ENCODE results near the gene DNALI1. TPM values are rescaled to one million over a fixed set of nuclear protein-coding genes. Genes with fewer than 3 reads are reported as not detected.

The DNALI1 gene
- total RNA-seq, 1 donor from 2014 or later: 2.2 TPM

- Histone ChIP-seq H3K27me3 (no peaks in the 10 kb centered on the region), H3K9me3 (no peaks in the 10 kb centered on the region), H3K27ac (no peak overlapping the region), H3K36me3 (peaks cover 5 to 10% of the 10 kb centered on the region in 2 donors), H3K4me3 (no peak overlapping the region), H3K4me1 (peaks cover 0 to 11% of the 10 kb centered on the region in 2 donors)
- no peak for DNase-seq (ENCODE audit: low spot score in 2 of 2)
- TF ChIP-seq CTCF (IDR thresholded peaks at IDR 0.05): no peak
- intact Hi-C loops (cut with DNase I): no loop called here
These were observed 3.8 kb downstream of the DNALI1 start for GRCh38 chr1:37560401-37561132.

- TF ChIP-seq CTCF (IDR thresholded peaks at IDR 0.05): peak; percentile 16 to 38 (median 27)
- H3K36me3 ChIP-seq: peaks cover 11 to 19% of the 10 kb centered on the region in 2 donors
- H3K4me1 ChIP-seq: peaks cover 0 to 9% of the 10 kb centered on the region in 2 donors
- no peaks in the 10 kb centered on the region for H3K27me3 ChIP-seq
- no peaks in the 10 kb centered on the region for H3K9me3 ChIP-seq
- H3K27ac ChIP-seq: no peak overlapping the region
- no peak overlapping the region for H3K4me3 ChIP-seq
- DNase-seq (ENCODE audit: low spot score in 2 of 2): no peak
- intact Hi-C loops (cut with DNase I): no loop called here
These were observed 4.7 kb downstream of the DNALI1 start for GRCh38 chr1:37561133-37562132.

GRCh38 chr1:37562984-37563383, 6.2 kb downstream of the DNALI1 start:
- Histone ChIP-seq H3K27ac (no peak overlapping the region), H3K4me3 (no peak overlapping the region), H3K4me1 (no peaks in the 10 kb centered on the region), H3K27me3 (no peaks in the 10 kb centered on the region), H3K36me3 (peaks cover 24 to 34% of the 10 kb centered on the region in 2 donors), H3K9me3 (no peaks in the 10 kb centered on the region)
- intact Hi-C loops (cut with DNase I): no loop called here
- no peak for DNase-seq (ENCODE audit: low spot score in 2 of 2)
- TF ChIP-seq CTCF (IDR thresholded peaks at IDR 0.05): no peak

GRCh38 chr1:37564892-37565291, 8.2 kb downstream of the DNALI1 start:
- H3K27ac ChIP-seq: peak overlapping the region in 1 of 2 donors; percentile 22
- peaks cover 41 to 54% of the 10 kb centered on the region in 2 donors for H3K36me3 ChIP-seq
- no peak for DNase-seq (ENCODE audit: low spot score in 2 of 2)
- no peaks in the 10 kb centered on the region for H3K27me3 ChIP-seq
- no peaks in the 10 kb centered on the region for H3K4me1 ChIP-seq
- H3K9me3 ChIP-seq: no peaks in the 10 kb centered on the region
- intact Hi-C loops (cut with DNase I): no loop called here
- TF ChIP-seq CTCF (IDR thresholded peaks at IDR 0.05): no peak
- H3K4me3 ChIP-seq: no peak overlapping the region

- H3K4me1 ChIP-seq: no peaks in the 10 kb centered on the region
These were observed 10.3 kb downstream of the DNALI1 start for GRCh38 chr1:37567023-37567422.

More at GRCh38 chr1:37567023-37567422, 10.3 kb downstream of the DNALI1 start:
- Histone ChIP-seq H3K9me3 (no peaks in the 10 kb centered on the region), H3K4me3 (no peak overlapping the region), H3K36me3 (peaks cover 60 to 72% of the 10 kb centered on the region in 2 donors), H3K27me3 (no peaks in the 10 kb centered on the region), H3K27ac (no peak overlapping the region)
- intact Hi-C loops (cut with DNase I): no loop called here
- DNase-seq (ENCODE audit: low spot score in 2 of 2): no peak
- no peak for TF ChIP-seq CTCF (IDR thresholded peaks at IDR 0.05)
